NCI-H774 (cell line): ENCODE measurements around the gene ADAM11.

ENCODE experiments used
- DNase-seq: peaks from one replicate; lab custom pipeline; 2025; lab: John Stamatoyannopoulos, UW

Gene ADAM11

GRCh38 chr17:44757045-44757917, 1.5 kb upstream of the ADAM11 start:
- no peak for DNase-seq

- no peak for DNase-seq
Measured at GRCh38 chr17:44757918-44758413, 822 bp upstream of the ADAM11 start.

GRCh38 chr17:44759086-44759915, 513 bp downstream of the ADAM11 start:
- no peak for DNase-seq

GRCh38 chr17:44759916-44760243, 1.1 kb downstream of the ADAM11 start:
- DNase-seq = no peak

DNA sequence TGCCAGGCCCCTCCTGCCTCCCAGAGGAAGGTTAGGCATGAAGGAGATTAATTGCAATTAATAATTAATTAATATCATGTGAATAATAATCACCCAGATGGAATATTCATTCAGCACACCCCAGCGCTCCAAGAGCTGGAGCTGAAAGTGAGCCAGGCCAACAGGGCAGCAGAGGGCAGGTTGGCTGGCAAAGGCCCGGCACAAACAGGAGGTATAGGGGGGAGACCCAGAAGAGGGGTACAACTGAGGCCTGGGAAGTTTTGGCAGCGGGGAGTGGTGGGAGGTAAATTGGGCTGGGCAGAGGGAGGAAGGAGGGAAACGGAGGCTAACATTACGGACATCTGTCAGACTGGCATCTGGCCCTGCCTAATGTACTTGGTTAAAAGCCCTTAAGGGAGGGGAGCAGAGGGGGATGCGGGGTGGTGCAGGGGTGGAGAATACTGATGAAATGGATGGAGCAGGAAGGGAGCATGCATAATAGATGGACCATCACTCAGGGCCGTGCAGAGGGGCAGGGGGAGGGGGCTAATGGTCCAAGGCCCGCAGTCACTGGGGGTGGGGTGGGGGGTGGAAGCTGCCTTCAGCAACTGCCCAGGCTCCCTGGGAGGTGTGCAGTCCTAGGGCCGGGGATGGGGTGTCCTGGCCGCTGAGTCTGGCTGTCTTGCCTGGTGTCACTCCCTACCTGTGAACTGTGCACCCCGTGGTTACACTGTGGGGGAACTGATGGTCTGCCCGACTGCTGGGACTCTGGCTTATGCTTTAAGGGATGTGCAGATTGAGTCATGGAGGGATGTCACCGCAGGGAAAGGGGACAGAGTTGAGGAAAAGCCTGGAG, 1.9 kb downstream of the ADAM11 start:
- DNase-seq = no peak

- no peak for DNase-seq
Measured at GRCh38 chr17:44761932-44762810, 3.4 kb downstream of the ADAM11 start.

GRCh38 chr17:44763170-44763569, 4.4 kb downstream of the ADAM11 start:
- DNase-seq = no peak

DNA sequence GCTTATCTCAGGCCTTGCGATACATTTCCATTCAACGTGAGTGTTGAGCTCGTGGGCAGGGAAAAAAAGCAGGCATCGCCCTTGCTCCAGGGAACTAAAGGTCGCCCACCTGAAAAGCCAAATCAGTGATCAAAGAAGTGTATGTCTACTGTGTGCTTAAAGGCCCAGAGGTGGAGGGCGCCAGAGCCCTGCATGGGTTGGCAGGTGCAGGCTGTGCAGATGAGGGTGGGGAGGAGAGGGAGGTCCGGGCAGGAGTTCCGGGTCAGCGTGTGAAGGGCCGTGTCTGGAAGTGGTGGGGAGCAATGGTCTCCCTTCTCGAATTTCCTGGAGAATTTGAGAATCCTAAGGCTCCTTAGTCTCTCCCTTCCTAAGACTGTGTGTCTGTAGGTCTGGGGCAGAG, 7.2 kb downstream of the ADAM11 start:
- no peak for DNase-seq

- DNase-seq = no peak
Measured at GRCh38 chr17:44766409-44767038, 7.7 kb downstream of the ADAM11 start.

DNA sequence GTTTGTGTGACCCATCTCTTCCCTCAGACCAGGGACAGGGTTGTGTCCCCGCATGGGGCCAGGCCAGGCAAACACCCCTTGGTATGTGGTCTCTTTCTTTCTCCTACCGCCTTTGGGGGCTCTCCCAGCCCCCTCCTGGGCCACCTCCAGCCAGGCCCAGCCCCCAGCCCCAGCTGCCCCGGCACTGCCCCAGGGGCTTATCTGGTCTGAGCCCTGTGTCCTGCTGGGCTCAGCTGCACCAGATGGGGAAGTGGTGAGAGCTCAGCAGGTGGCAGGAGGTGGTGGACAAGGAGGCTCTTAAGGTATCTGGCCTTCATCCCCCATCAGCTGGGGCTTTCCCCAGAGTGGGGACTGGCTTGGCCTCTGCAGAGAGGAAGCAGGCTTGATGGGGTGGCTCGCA, 8.7 kb downstream of the ADAM11 start:
- DNase-seq = no peak

DNA sequence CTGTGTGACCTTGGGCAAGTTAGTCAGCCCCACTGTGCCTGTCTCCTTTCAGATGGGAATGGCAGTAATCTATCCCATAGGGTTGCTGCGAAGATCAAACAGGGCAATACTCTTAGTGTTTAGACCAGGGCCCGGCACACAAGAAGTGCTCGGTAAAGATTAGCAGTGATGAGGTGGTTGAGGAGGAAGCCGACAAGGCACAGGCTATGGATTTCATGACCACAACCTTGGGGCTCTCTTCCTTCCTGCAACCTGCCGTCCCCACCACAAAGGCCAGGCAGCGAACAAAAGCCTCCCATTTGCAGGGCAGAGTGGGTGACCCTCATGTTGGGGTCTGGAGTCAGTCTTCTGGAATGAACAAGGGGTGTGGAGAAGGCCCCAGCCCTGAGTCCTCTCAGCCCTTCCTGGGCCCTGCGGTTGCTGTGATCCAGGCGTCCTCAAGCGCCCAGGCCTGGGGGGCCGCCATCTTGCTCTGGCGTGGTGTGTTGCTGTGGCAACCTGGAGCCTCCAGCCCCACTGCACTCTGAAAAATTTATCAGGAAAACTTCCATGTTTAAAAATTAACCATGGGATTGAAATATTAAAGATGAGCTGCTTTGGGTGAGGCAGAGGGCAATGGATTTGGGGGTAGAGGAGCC, 9.8 kb downstream of the ADAM11 start:
- DNase-seq = no peak

DNA sequence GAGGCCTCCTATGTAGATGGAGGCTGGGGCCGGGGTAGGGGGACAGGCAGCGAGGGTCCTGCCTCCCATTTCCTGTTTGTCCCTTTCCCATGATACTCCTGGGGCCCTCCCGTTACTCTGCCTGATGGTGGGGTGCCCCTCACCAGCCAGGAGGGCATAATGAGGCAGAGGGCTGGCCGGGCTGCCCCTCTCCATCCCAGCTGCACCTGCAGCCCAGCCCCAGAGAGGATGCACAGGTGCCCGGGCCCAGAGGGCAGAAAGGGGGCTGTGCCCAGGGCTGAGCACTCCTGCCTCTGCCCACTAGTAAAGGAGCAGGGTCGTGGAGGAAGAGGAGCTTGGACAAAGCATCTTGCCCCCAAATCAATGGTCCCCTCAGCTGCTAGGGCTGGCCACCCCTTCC, 10.4 kb downstream of the ADAM11 start:
- no peak for DNase-seq

DNA sequence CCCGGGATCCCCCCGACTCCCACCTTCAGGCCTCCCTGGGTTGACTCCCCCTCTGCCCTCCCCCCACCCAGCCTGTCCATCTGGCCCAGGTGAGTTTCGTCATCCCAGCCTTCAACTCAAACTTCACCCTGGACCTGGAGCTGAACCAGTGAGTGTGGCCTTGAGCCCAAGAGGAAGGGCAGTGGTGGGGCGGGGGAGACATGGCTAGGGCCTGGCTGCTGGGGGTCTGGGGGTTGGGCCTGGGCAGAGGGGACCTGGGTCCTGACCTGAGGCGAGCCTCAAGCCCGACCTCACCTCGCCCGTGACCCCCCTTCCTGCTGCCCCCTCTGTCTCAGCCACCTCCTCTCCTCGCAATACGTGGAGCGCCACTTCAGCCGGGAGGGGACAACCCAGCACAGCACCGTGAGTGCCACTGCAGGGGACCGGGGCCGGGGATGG, 10.9 kb downstream of the ADAM11 start:
- no peak for DNase-seq

DNA sequence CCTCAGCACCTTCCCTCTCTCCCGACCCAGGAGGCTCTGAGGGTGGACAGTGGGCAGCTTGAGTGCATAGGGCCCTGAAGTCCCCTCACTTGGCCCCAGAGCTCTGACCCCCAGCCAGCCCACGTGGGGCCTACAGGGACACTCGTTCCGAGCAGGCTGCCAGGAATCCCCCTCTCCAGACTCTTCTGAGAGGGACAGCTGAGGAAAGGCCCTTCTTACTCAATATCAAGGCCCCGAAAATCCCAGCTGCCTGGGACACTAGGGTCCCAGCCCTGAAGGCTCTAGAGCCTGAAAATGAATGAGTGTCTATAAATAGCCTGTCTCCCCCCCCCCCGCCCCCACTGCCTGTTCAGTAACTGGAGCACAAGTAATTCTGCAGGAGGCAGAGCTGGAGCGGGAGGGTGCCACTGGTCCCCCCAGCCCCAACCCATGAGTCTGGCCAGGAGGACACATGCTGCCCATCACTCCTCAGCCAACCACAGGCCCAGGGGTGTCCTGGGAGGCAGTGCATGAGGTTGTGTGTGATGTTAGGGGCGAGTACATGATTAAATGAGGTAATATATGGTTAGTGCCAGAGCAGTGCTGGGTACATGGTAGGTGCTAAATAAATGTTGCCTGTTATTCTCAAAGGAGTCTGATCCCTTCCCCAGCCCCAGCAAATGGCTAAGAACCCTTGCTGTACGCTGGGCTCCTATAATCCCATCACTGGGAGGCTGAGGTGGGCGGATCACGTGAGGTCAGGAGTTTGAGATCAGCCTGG, 11.6 kb downstream of the ADAM11 start:
- no peak for DNase-seq

- no peak for DNase-seq
Measured at GRCh38 chr17:44772308-44773045, 13.7 kb downstream of the ADAM11 start.

- DNase-seq = no peak
Measured at GRCh38 chr17:44773140-44773539, 14.4 kb downstream of the ADAM11 start.

- DNase-seq = peak; percentile 81
Measured at GRCh38 chr17:44774271-44775135, 15.7 kb downstream of the ADAM11 start.
